ENCODE results near the gene STPG3.
"Not testable (repeated sequence)": the region's sequence is repeated elsewhere in the genome, so short reads cannot be mapped to it uniquely, and the experiment has no call there.

STPG3 gene

DNA sequence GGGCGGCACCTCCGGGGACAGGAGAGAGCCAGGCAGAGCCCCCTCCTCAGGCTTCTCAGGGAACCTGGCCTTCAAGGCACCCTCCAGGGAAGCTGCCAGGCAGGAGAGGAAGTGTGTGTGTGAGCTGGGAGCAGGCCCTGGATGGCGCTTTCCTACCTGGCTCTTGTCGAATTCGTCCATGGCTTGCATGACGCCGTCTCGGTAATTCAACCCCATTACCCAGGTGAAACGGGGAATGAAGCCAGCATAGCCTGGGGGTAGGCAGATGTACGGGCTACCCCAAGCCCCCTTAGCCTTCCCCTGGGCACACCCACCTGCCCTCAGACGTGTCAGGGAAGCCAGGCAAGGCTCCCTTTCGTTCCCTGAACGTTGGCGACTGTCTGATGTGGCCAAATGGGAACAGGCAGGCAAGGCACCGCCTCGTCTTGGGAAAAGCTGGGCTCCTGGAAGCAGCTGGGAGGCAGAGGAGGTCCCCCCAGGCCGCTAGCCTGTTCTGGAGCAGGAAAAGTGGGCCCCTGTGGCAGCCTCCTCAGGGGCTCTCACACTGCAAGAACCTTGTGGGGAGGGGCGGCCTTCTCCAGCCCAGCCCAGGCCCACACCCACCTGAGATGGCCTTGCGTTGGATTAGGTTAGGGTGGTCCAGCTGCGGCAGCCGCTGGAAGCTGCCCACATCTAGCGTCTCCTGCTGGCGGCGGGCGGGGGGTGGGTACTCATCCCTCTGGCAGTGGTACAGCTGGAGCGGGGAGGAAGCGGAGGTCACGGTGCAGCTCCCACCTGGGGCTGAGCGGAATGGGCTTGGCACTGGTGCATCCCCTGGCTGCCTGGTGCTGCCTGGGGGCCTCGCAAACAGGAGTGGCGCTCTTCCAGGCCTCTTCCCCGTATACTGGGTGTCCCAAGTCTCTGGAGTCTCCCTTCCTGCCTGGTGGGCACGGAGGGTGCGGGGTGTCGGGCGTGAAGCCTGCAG, 6.3 kb upstream of the STPG3 start:
- in situ Hi-C loops (cut with MboI; ENCODE audit: low sequenced_read_pairs) = no loop called here

DNA sequence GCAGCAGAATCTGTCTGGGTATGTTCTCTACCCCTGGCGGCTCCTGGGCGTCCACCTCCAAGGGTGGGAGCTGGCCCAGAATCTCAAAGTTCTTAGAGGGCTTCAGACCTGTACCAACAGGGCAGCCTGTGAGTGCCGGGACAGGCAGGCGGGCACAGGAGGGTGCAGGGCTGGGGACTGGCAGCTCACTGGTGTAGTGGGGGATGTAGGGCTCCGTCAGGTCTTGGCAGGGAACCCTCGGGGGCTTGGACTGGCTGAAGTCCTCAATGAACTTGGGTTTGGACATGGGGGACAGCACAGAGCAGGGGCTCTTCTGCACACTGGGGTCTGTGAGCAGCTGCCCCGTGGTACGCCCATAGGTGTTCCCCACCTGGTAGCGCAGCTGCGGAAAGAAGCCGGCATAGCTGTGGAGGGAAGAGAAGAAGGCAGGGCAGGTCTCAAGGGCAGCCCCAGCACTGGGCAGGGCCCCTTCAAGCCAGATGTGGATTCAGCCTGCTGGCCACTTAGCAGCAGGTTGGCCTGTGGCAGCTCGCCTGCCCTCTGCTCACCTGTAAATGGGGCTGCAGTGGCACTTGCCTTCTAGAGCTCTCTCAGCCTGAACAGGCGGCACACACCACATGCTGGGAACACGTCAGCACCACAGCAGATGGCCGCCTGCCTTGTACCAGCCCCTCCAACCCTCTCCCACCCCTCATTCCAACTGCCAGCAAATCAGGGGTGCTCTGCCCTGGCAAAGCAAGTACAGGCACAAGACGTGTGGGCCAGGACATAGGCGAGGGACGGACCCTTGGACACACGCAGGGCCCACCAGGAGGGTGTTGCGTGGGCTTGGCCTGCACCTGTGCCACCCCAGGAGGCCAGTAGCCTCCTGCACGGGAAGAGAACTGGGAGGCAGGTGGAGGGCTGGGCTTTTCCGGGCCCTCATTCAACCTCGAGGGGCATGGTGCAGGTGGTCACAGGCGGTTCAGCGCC, 5.3 kb upstream of the STPG3 start:
- in situ Hi-C loops (cut with MboI; ENCODE audit: low sequenced_read_pairs) = no loop called here

DNA sequence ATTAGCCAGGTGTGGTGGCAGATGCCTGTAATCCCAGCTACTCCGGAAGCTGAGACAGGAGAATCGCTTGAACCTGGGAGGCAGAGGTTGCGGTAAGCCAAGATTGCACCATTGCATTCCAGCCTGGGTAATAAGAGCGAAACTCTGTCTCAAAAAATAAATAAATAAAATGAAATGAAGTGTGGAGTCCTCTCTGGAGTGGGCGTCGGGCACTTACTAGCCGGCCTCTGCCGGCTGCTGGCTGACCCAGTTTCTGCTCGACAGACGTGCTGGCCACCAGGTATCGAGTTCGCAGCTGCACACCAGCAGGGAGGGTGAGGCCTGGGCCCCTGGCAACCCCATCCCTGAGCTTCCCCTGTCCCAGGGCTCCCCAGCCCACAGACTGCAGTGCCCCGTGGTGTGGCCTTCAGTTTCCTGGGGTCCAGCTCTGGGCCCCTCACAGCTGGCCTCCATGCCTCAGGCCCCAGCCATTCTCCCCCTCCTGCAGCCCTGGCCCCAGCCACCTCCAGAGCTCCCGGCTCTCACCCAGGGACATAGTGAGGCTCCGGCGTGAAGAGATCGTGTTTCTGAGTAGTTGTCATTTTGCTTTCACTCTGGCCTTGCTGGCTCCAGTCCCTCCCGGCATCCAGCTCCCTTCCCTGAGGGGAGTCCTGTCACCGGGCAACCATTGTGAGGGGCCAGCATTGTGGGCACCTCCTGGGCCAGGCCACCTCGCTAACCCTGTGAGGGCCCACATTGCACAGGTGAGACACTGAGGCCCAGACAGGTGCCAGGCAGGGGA, 3.8 kb upstream of the STPG3 start:
- in situ Hi-C loops (cut with MboI; ENCODE audit: low sequenced_read_pairs) = no loop called here

DNA sequence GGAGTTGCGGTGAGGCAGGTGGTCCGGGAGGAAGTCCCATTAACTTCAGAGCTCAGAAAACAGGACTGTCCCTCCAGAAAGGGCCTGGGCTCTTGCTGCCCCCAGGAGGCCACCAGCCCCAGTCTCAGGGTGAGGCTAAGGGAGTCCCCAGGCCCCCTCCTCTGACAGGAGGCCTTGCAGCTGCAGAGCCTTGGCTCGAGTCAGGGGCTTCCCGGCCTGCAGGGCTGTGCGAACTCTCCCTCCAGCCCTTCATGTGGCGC, 3.2 kb upstream of the STPG3 start:
- in situ Hi-C loops (cut with MboI; ENCODE audit: low sequenced_read_pairs) = no loop called here

DNA sequence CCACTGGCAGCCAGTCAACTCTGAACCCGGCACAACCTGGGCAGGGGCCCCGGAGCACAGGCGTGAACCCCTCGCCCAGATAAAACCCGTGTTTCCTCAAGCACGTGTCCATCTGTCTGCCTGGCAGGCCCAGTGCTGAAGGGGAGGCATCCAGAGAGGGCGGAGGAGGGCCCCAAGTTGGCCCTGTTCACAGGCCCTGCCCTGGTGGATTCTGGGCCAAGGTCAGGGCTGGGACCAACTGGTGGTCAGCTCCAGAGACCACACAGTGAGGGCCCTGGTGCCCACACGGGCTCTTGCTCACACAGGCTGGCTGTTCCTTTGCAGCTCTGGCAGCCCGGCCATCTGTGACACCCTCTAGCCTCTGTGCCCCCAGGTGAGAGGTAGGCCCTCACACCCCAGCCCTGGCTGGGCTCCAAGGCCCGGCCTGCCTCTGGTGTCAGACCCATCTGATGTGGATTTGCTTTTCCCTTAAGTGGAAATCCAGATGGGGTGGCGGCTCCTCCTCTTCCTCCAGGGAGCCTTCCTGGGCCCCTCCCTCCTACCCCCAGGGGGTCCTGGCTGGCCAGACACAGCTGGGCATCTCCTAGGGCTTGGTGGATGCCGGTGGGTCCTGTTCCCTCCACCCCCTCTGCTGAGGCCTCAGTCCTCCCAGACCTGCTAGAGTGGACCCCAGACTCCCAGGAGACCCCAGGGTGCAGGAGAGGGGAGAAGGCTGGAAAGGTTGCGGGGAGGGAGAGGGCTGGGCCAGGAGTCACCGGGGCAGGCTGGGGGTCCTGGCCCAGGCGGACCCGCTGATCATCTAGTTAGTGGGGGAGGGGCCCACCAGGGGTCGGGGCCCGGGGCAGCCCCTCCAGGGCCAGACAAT, 525 bp upstream of the STPG3 start:
- in situ Hi-C loops (cut with MboI; ENCODE audit: low sequenced_read_pairs) = no loop called here

DNA sequence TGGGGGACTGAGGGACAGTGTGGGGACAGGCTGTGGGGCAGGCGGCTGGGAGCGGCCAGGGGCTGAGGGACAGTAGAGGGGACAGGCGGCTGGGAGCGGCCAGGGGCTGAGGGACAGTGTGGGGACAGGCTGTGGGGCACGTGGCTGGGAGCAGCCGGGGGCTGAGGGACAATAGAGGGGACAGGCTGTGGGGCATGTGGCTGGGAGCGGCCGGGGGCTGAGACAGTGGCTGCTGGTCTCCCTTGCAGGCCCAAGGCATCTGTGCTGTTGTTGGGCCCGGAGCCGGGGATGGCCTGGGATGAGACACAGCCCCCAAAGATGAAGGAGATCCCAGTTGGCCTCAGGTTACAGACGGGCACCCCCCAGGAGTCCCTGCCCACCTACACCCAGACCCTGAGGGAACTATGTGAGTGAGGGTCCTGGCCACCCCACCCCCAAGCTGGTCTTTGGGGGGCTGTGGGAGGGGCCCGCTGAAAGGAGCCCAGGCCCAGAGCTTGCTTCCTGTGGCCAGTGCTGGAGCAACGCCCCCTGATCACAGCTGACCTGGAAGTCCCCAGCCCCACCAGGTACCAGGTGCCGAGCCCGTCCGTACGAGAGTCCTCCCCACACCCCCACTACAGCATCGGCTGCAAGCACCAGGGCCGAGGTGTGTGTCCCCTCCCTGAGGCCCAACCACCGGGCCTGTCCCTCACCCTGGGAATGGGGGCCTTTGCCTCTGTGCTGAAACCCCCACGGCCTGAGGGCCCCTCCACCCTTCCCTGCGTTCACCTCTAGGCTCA, 593 bp downstream of the STPG3 start:
- in situ Hi-C loops (cut with MboI; ENCODE audit: low sequenced_read_pairs) = no loop called here

DNA sequence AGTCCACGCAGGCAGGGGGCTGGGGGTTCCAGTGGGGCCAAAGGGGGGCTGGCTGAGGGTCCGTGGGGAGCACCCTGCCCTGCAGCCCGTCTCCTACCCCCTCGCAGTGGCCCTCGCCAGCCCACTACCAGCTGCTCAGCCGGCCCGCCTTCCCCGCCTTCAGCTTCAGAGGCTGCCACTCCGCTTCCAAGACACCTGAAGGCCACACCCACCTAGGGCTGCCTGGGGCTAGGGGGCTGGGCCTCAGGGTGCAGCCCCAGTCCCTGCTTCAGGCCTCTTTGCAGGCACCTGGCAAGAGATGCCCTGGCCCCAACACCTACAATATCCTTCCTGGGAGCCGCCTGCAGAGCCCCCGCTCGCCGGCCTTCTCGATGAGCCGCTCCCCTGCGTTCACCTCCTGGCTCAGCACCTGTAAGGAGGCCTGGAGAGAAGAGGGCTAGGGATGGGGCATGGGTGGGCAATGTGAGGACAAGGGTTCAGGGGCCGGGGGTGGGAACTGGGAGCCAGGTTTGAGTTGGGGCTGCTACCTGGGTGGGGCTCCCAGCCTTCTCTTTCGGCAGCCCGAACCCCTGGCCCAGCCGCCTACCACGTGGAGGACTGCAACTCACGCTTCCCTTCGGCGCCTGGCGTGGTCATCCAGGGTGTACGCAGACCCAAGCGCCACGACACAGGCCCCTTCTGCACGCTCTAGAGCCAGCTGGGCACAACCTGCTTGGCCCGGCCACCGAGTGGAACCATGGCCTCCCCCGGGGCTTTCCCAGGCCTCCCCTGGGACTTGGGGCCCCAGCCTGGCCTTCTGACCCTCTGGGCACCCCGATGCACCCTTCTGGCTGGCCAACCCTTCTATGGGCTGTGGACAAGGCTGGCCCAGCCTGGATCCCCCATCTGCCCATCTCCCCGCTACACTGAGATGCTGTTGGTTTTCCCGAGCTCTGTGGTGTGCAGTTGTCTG, 1.7 kb downstream of the STPG3 start:
- in situ Hi-C loops (cut with MboI; ENCODE audit: low sequenced_read_pairs) = no loop called here

DNA sequence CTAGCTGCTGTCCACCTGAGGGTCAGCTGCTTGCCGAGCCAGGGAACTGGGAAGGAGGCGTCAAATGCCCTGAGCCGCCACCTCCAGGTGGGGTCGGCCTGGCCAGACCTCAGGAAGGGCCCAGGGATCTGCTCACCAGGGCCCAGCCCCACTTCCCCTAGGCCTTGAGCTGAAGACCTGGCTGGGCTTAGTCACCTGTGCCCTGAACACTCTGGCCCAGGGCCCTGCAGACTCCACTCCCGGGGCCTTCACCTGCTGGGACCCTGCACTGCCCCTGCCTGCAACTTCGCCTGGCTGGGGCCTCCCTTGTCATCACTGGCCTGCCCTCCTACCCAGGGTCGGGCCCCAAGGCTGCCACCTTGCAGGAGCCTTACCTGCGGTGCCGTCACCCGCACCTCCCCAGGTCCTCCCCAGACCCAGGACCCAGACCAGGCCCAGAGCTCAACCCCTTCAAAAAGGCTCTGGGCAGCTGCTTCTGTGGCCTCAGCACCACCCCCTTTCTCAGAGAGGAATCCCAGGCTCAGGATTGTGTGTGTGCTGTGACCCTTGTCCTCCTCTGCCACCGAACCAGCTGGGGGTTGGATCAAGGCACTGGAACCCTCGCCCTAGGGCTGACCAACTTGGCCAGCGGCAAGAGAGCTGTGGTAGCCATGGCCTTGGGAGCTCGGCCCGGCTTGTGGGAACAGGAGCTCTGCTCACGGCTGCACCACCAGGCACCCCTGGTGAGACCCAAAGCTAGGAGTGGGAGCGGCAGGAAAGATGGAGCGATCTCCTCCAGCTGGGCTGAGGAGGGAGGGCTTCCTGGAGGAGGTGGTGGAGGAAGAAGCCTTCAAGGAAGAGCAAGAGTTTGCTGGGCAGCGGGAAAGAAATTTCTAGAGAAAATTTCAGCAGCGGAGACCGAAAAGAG, 2.9 kb downstream of the STPG3 start:
- in situ Hi-C loops (cut with MboI; ENCODE audit: low sequenced_read_pairs) = no loop called here

DNA sequence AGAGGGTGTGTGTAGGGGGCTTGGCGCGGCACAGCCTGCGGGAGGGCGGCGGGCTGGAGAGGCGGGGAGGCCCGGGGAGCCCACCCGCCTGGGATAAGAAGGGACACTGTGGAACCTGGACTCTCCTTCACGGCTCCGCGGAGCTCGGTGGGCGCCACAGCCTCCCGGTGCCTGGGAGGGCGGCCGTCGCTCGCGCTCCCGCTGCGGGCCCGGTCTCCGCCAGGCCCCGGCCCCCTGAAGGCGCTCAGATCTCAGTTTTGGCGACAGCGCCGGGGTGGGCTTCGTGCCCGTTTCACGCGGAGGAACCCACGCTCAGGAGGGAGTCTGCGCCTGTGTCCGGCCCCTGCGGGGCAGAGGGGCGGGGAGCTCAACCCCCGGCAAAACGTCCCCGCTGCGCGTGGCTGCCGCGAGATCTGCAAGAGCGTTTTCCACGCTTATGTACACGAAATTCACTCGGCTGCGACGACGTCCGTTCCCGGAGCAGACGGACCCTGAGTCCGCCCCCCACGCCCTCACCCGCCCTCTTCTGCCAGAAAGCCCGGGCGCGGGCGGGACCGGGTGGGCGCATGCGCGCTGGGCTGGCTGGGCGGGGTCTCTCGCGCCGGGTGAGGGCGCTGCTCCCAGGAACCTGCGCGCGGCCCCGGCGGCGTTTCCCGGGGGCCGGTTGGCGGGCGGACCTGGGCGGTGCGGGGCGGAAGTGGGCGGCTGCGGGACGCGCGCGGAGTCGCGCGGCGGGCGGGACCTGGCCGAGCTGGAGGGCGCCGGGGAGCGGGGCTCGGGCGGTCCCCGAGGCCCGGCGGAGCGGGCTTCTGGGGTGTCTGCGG, 3.8 kb downstream of the STPG3 start, which contains the start of gene NELFB:
NELFB (plus strand) TSS at position 704 of the 824 bp plus-strand sequence.
- in situ Hi-C loops (cut with MboI; ENCODE audit: low sequenced_read_pairs) = no loop called here

DNA sequence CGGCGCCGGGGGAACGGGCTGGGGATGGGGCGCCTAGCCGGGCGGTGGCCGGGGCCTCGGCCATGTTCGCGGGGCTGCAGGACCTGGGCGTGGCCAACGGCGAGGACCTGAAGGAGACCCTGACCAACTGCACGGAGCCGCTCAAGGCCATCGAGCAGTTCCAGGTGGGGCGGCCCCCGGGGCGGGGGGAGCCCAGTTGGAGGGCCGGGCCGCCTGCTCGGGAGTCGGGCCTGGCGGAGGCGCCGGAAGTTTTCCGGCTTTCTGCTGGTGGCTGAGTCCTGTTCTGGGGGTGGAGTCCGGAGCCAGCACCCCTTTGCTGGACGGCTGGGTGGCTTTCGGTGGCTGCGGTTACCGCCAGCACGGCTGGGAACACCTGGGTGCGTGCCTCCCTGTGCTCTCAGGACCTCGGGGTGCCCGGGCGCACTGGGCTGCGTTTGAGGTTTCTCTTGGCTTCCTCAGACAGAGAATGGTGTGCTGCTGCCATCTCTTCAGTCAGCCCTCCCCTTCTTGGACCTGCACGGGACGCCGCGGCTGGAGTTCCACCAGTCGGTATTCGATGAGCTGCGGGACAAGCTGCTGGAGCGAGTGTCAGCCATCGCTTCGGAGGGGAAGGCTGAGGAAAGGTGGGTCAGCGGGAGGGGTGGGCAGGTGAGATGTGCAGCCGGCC, 4.5 kb downstream of the STPG3 start:
- in situ Hi-C loops (cut with MboI; ENCODE audit: low sequenced_read_pairs) = no loop called here

DNA sequence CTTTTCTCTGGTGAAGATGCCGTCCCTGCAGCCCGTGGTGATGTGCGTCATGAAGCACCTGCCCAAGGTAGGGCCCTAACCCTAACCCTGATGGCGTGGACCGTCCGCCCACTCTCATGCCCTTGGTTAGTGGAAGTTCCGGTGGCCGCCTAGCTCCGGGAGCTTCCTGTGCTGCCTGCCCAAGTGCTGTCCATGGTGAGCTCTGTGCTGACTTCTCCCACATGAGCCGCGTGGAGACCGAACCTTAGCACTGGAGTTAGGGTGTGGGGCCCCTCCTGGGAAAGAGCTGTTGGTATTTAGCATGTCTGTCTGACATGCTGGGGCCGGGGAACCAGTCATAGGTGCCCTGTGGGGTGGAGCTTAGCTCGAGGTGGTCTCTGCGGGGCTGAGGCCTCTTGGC, 5.3 kb downstream of the STPG3 start:
- in situ Hi-C loops (cut with MboI; ENCODE audit: low sequenced_read_pairs) = no loop called here

DNA sequence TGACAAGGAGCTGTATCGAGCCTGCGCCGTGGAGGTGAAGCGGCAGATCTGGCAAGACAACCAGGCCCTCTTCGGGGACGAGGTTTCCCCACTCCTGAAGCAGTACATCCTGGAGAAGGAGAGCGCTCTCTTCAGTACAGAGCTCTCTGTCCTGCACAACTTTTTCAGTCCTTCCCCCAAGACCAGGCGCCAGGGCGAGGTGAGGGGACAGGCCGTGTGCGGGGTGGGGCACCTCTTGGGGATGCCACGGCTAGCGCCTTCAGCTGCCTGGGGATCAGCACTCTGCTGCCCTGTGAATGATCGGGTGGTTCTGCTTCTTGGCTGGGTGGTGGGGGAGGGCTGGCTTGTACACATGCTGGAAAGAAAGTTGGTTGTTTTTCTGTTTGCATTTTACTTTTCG, 5.8 kb downstream of the STPG3 start:
- in situ Hi-C loops (cut with MboI; ENCODE audit: low sequenced_read_pairs) = no loop called here

DNA sequence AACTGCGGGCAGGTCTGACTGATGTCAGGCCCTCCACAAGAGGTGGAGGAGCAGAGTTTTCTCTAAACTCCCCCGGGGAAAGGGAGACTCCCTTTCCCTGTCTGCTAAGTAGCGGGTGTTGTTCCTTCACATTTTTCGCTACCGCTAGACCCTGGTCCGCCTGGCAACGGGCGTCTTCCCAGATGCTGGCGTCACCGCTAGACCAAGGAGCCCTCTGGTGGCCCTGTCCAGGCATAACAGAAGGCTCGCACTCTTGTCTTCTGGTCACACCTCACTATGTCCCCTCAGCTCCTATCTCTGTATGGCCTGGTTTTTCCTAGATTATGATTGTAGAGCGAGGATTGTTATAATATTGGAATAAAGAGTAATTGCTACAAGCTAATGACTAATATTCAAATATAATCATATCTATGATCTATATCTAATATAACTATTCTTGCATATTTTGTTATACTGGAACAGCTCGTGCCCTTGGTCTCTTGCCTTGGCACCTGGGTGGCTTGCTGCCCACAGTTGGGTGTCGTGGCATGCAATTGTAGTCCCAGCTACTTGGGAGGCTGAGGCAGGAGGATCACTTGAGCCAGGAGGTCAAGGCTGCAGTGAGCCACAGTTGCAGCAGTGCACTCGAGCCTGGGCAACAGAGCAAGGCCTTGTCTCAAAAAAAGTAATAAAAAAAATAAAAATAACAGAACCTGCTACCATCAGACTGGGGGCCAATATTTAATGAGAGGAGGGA, 11.3 kb downstream of the STPG3 start:
- in situ Hi-C loops (cut with MboI; ENCODE audit: low sequenced_read_pairs) = not testable (repeated sequence)

DNA sequence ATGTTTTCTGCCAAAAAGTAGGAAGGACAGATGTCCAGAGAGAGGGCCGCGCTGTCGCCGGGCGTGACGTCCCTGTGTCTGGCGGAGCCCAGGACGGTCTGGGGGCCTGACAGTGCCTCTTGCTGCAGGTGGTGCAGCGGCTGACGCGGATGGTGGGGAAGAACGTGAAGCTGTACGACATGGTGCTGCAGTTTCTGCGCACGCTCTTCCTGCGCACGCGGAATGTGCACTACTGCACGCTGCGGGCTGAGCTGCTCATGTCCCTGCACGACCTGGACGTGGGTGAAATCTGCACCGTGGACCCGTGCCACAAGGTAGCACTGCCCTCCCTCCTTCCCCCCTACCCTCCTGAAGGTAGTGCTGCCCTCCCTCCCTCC, 11.8 kb downstream of the STPG3 start:
- in situ Hi-C loops (cut with MboI; ENCODE audit: low sequenced_read_pairs) = no loop called here

DNA sequence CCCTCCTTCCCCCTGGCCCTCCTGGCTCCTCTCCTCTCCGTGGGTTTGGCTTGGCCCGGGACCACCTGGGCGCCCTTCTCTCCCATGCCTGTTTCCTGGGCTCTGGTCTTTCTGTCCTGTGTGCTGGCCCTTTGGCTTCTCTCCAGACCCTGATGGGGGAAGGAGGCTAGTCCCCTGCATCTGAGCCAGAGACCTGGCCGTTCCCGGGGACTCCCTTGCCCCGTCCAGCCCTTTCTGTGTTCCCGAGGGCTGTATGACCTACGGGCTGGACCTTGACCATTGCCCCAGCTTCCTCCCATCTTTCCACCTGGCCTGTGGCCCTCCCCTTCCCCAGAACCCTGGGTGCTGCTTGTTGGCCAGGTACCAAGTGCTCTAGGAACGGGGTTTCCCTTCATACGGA, 12.4 kb downstream of the STPG3 start:
- in situ Hi-C loops (cut with MboI; ENCODE audit: low sequenced_read_pairs) = no loop called here

Data from HL-60/S4 treated with retinoic acid at 250 ng/mL for 4 days and 3 days (cell line).